ENCODE results near the gene STARD3.
A peak's percentile ranks its signal among the peaks of the same experiment; 100 is the strongest.

The STARD3 gene

DNA sequence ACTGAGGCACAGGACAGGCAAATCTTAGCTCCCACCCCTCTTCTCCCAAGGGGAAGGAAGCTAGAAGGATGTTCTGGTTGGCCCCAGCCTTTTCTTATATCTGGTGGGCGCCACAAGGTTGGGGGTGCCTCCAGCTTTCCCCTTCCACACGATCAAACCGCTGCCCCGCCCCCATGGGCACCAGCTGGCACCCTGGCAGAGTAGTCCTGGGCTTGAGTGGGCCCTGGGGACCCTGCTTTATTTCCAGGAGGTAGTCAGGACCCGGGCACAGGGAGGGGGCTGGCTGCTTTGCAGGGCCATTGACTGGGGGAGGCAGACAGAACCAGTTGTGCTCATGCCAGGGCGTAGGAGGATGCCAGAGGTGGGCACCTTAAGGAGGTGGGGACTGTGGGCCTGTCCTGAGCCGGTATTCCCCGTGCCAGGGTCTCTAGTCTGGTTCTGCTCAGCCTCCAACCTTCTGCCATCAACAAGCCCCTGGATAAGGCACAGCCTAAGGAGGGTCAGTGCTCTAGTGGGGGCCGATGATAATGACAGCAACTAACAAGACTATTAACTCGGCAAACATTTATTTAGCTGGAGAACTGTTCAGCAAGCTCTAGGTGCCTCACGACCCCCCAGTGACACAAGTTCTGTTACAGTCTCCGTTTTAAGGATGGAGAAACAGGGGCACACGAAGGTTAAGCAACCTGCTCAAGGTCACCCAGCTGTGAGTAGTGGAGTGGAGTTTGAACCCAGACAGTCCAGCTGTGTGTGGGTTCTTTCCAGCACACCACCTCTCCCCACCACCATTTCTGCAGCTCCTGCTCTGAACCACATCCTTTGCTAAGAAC, 17.8 kb upstream of the STARD3 start:
- H3K4me3 ChIP-seq (ENCODE audit: low read length), result no peak overlapping the region
- H3K4me1 ChIP-seq (ENCODE audit: insufficient read depth, low read length), result peaks cover 11% of the 10 kb centered on the region
- no peaks in the 10 kb centered on the region for H3K9me3 ChIP-seq (ENCODE audit: low read length)
- no peak overlapping the region for H2AFZ ChIP-seq (ENCODE audit: low read depth, low read length)
- peaks cover 60% of the 10 kb centered on the region for H3K27me3 ChIP-seq (ENCODE audit: insufficient read depth, low read length)
- no peaks in the 10 kb centered on the region for H3K36me3 ChIP-seq (ENCODE audit: insufficient read depth, low read length)

- Histone ChIP-seq H3K4me1 (ENCODE audit: insufficient read depth, low read length) (peaks cover 11% of the 10 kb centered on the region), H3K27me3 (ENCODE audit: insufficient read depth, low read length) (peaks cover 58% of the 10 kb centered on the region), H3K36me3 (ENCODE audit: insufficient read depth, low read length) (no peaks in the 10 kb centered on the region), H2AFZ (ENCODE audit: low read depth, low read length) (no peak overlapping the region), H3K4me3 (ENCODE audit: low read length) (no peak overlapping the region), H3K9me3 (ENCODE audit: low read length) (no peaks in the 10 kb centered on the region)
Observed at GRCh38 chr17:39619786-39620101, 17.2 kb upstream of the STARD3 start.

DNA sequence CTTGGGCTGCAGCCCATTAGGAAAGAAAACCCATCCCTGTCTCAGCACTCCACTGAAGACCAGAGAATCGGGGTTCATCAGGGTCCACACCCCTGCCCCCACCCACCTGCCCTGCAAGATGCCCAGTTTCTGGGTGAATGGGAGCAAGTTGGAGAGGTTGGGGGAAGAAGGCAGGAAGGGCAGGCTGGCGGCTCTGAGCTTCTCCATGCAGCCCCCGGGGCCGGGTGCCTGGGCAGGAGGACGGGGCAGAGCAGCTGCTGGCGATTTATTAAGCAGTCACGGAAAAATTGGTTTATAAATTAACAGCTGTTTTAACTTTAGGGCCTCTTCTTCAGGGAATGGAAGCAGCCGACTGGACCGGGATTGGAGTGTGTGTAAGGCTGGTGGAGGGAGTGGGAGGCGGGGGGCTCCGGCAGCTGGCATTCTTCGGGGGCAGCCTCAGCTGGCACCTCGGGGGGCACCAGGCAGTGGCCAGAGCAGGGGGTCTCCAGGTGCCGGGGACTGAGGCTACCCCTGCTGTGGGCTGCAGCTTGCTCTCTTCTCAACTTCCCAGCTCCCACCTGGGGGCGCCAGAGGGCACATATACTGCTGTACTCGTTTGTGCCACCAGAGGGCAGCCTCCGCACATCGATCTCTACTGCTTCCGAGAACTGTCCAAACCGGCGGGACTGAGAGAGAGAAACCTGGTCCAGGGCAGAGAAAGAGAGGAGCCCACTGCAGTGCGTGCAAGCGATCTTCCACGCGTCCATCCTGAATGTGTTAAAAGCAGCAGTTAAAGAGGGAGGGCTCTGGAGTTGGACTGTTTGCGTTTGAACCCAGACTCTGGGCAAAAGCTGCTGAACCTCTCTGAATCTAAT, 15.2 kb upstream of the STARD3 start:
- no peak overlapping the region for H2AFZ ChIP-seq (ENCODE audit: low read depth, low read length)
- peaks cover 65% of the 10 kb centered on the region for H3K27me3 ChIP-seq (ENCODE audit: insufficient read depth, low read length)
- no peak overlapping the region for H3K4me3 ChIP-seq (ENCODE audit: low read length)
- no peaks in the 10 kb centered on the region for H3K9me3 ChIP-seq (ENCODE audit: low read length)
- peaks cover 17% of the 10 kb centered on the region for H3K4me1 ChIP-seq (ENCODE audit: insufficient read depth, low read length)
- no peaks in the 10 kb centered on the region for H3K36me3 ChIP-seq (ENCODE audit: insufficient read depth, low read length)

DNA sequence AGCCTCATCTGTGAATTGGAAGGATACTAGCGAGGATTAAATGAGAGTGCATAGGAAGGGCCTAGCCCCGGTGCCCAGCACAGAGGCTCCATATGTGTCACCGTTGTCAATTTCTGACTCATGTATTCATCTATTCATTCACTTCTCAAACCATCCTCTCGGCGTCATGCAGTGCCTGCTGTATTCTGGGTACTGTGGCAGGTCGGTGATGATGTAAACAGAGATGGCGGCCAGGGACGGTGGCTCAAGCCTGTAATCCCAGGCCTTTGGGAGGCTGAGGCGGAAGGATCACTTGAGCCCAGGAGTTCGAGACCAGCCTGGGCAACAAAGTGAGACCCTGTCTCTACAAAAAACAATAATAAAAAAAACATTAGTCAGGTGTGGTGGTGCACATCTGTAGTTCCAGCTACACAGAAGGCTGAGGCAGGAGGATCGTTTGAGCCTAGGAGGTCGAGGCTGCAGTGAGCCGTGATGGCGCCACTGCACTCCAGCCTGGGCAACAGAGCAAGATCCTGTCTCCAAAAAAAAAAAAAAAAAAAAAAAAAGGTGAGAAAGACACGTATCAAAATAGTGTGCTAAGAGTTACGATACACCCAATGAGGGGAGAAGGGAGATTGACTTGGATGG, 14.5 kb upstream of the STARD3 start:
- no peak overlapping the region for H3K4me3 ChIP-seq (ENCODE audit: low read length)
- peaks cover 62% of the 10 kb centered on the region for H3K27me3 ChIP-seq (ENCODE audit: insufficient read depth, low read length)
- H3K9me3 ChIP-seq (ENCODE audit: low read length), result no peaks in the 10 kb centered on the region
- H3K36me3 ChIP-seq (ENCODE audit: insufficient read depth, low read length), result no peaks in the 10 kb centered on the region
- H3K4me1 ChIP-seq (ENCODE audit: insufficient read depth, low read length), result peaks cover 22% of the 10 kb centered on the region
- H2AFZ ChIP-seq (ENCODE audit: low read depth, low read length), result no peak overlapping the region

DNA sequence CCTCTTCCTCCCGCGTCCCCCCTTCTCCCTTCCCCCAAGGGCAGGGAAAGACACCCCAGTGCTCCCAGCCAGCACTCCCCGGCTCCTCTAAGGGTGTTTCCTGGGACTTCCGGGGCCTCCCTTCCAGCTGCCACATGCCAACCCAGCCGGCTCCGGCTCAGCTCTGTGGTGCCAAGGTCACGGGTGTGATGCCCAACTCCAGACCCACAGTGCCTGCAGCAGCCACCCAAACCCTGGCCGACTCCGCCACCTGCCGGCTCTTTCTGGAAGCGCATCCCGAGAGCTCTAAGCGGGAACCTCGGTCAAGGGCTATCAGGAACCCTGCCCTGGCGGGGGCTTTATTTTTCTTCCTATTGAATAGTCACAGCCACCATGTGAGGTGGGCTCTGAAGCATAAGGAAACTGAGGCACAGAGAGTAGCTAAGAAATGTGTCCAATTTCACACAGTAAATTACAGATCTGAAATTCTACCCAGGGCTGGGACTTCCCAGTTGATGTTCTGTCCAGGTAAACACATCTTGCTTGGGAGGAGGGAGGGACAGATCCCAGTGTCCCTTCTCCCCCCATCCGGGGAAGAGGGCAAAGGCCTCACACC, 13.5 kb upstream of the STARD3 start:
- H3K9me3 ChIP-seq (ENCODE audit: low read length), result no peaks in the 10 kb centered on the region
- peaks cover 65% of the 10 kb centered on the region for H3K27me3 ChIP-seq (ENCODE audit: insufficient read depth, low read length)
- H3K36me3 ChIP-seq (ENCODE audit: insufficient read depth, low read length), result no peaks in the 10 kb centered on the region
- no peak overlapping the region for H2AFZ ChIP-seq (ENCODE audit: low read depth, low read length)
- H3K4me1 ChIP-seq (ENCODE audit: insufficient read depth, low read length), result peaks cover 22% of the 10 kb centered on the region
- H3K4me3 ChIP-seq (ENCODE audit: low read length), result no peak overlapping the region

DNA sequence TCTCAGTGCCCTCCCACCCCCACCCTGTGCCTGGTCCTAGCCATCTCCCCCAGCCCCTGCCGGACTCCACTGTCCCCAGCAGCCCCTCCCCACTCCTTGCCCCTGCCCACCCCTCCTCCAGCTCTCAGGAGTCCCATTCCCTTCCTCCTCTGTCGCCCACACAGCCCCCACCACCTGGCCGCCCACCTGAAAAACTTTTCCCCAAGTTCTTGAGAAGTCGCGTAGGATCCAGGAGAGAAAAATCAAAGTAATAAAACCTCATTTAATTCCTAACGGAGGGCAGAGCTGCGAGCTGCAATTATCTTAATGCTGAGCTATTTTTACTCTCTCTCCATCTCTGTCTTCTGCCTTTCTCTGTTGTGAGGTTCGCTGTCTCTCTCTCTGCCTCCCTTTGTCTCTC, 12.6 kb upstream of the STARD3 start:
- H3K9me3 ChIP-seq (ENCODE audit: low read length), result no peaks in the 10 kb centered on the region
- no peak overlapping the region for H2AFZ ChIP-seq (ENCODE audit: low read depth, low read length)
- H3K27me3 ChIP-seq (ENCODE audit: insufficient read depth, low read length), result peaks cover 65% of the 10 kb centered on the region
- peaks cover 18% of the 10 kb centered on the region for H3K4me1 ChIP-seq (ENCODE audit: insufficient read depth, low read length)
- no peak overlapping the region for H3K4me3 ChIP-seq (ENCODE audit: low read length)
- no peaks in the 10 kb centered on the region for H3K36me3 ChIP-seq (ENCODE audit: insufficient read depth, low read length)

GRCh38 chr17:39625198-39625785, 11.7 kb upstream of the STARD3 start:
- H2AFZ ChIP-seq (ENCODE audit: low read depth, low read length), result no peak overlapping the region
- H3K36me3 ChIP-seq (ENCODE audit: insufficient read depth, low read length), result no peaks in the 10 kb centered on the region
- H3K4me1 ChIP-seq (ENCODE audit: insufficient read depth, low read length), result peaks cover 18% of the 10 kb centered on the region
- H3K9me3 ChIP-seq (ENCODE audit: low read length), result no peaks in the 10 kb centered on the region
- H3K27me3 ChIP-seq (ENCODE audit: insufficient read depth, low read length), result peaks cover 68% of the 10 kb centered on the region
- no peak overlapping the region for H3K4me3 ChIP-seq (ENCODE audit: low read length)

DNA sequence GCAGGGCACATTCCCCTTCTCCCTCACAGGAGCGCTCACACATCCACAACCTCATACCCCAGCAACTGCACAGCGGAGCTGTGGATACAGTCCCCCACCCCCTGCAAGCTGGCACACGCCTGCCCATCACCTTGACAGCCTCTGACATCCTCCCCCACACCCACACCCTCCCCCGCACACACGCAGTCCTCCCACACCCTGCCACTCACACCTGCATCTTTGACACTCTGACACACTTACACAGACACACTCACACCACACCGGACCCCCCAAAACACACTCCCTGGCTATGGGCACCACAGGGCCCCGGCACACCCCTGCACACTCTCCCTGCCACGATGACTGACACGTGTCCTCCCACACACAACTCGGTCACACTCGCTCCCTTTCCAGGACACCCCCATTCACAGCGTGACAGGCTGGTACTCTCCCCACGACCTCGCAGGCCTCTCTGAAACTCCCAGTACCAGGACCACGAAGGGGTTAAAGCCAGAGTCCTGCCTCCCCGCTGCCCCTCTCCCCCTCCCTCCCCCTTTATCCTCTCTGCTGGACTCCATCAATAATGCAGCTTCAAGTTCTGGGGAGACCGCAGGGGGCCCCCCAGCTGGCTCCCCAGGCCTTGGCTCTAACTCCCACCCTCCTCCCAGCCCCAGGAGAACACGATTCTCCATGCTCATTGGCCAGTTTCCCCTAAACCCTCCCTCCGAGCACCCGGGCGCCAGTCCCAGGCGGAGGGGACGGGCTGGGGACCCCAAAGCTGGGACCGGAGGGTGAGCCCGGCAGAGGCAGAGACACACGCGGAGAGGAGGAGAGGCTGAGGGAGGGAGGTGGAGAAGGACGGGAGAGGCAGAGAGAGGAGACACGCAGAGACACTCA, 10.5 kb upstream of the STARD3 start, which contains the start of gene PPP1R1B:
Gene PPP1R1B (plus strand): TSS at position 782 of the 876 bp plus-strand sequence. CDS start 441 bp downstream, outside the sequence.
- Histone ChIP-seq H3K9me3 (ENCODE audit: low read length) (no peaks in the 10 kb centered on the region), H3K36me3 (ENCODE audit: insufficient read depth, low read length) (no peaks in the 10 kb centered on the region), H2AFZ (ENCODE audit: low read depth, low read length) (peak within 1 kb of the TSS; percentile 35), H3K27me3 (ENCODE audit: insufficient read depth, low read length) (peaks cover 66% of the 10 kb centered on the region), H3K4me1 (ENCODE audit: insufficient read depth, low read length) (peaks cover 18% of the 10 kb centered on the region), H3K4me3 (ENCODE audit: low read length) (peak within 1 kb of the TSS; percentile 31)

DNA sequence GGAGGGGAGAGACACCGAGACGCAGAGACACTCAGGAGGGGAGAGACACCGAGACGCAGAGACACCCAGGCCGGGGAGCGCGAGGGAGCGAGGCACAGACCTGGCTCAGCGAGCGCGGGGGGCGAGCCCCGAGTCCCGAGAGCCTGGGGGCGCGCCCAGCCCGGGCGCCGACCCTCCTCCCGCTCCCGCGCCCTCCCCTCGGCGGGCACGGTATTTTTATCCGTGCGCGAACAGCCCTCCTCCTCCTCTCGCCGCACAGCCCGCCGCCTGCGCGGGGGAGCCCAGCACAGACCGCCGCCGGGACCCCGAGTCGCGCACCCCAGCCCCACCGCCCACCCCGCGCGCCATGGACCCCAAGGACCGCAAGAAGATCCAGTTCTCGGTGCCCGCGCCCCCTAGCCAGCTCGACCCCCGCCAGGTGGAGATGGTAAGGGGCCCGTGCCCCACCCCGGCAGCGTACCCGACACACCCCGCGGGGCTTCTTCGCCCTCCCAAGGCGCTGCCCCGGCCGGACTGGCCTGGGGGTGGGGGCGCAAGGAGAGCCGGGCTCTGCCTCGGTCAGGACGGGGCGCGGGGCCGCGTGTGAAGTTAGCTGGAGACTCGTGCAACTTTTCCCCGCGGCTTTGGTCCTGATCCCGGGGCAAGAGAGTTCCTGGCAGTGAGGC, 9.8 kb upstream of the STARD3 start:
- H3K36me3 ChIP-seq (ENCODE audit: insufficient read depth, low read length), result no peaks in the 10 kb centered on the region
- peaks cover 72% of the 10 kb centered on the region for H3K27me3 ChIP-seq (ENCODE audit: insufficient read depth, low read length)
- H2AFZ ChIP-seq (ENCODE audit: low read depth, low read length), result peak overlapping the region; percentile 35
- peak overlapping the region; percentile 31 for H3K4me3 ChIP-seq (ENCODE audit: low read length)
- H3K4me1 ChIP-seq (ENCODE audit: insufficient read depth, low read length), result peaks cover 16% of the 10 kb centered on the region
- H3K9me3 ChIP-seq (ENCODE audit: low read length), result no peaks in the 10 kb centered on the region

GRCh38 chr17:39627712-39628516, 9.0 kb upstream of the STARD3 start:
- Histone ChIP-seq H3K27me3 (ENCODE audit: insufficient read depth, low read length) (peaks cover 74% of the 10 kb centered on the region), H3K36me3 (ENCODE audit: insufficient read depth, low read length) (no peaks in the 10 kb centered on the region), H3K9me3 (ENCODE audit: low read length) (no peaks in the 10 kb centered on the region), H3K4me3 (ENCODE audit: low read length) (no peak overlapping the region), H3K4me1 (ENCODE audit: insufficient read depth, low read length) (peaks cover 14% of the 10 kb centered on the region), H2AFZ (ENCODE audit: low read depth, low read length) (no peak overlapping the region)

All from neuron (in vitro differentiated cells).